Measurements from ENCODE around the gene NSUN7. TPM values are rescaled to one million over a fixed set of nuclear protein-coding genes. Genes with fewer than 3 reads are reported as not detected.

Gene NSUN7
- total RNA-seq, 2 experiments from 2014 or later, result 0.07 to 0.10 TPM

GRCh38 chr4:40739347-40739746, 10.4 kb upstream of the NSUN7 start:
- intact Hi-C loops (cut with micrococcal nuclease), result no loop called here
- Mint-ChIP-seq H3K9me3 (no peaks in the 10 kb centered on the region), H3K27ac (no peak overlapping the region), H3K4me3 (no peak overlapping the region), H3K27me3 (peaks cover 2% of the 10 kb centered on the region), H3K36me3 (no peaks in the 10 kb centered on the region), H3K4me1 (ENCODE audit: low read depth) (peaks cover 3% of the 10 kb centered on the region)
- ChIA-PET POLR2A (no interaction called here), CTCF (interaction anchor here (6.0 to 7.4 kb wide), 2 partner anchors 104 to 158 kb away, joined by 51 to 86 read pairs; no protein-coding TSS in a partner anchor)
- DNase-seq, result no peak

- H3K4me3 Mint-ChIP-seq, result no peak overlapping the region
Observed at GRCh38 chr4:40744218-40744617, 5.5 kb upstream of the NSUN7 start.

GRCh38 chr4:40745285-40745984, 4.3 kb upstream of the NSUN7 start:
- H3K9me3 Mint-ChIP-seq, result no peaks in the 10 kb centered on the region
- no peak overlapping the region for H3K27ac Mint-ChIP-seq
- POLR2A ChIA-PET, result no interaction called here
- H3K4me1 Mint-ChIP-seq (ENCODE audit: low read depth), result peaks cover 8% of the 10 kb centered on the region
- H3K36me3 Mint-ChIP-seq, result no peaks in the 10 kb centered on the region
- intact Hi-C loops (cut with micrococcal nuclease), result no loop called here
- CTCF ChIA-PET, result interaction anchor here (1.4 kb wide), 1 partner anchor 182 kb away, joined by 3 read pairs; no protein-coding TSS in a partner anchor
- no peak overlapping the region for H3K4me3 Mint-ChIP-seq
- DNase-seq, result no peak
- H3K27me3 Mint-ChIP-seq, result peaks cover 13% of the 10 kb centered on the region

More at GRCh38 chr4:40744218-40744617, 5.5 kb upstream of the NSUN7 start:
- peaks cover 11% of the 10 kb centered on the region for H3K27me3 Mint-ChIP-seq
- peaks cover 6% of the 10 kb centered on the region for H3K4me1 Mint-ChIP-seq (ENCODE audit: low read depth)
- no peaks in the 10 kb centered on the region for H3K9me3 Mint-ChIP-seq
- ChIA-PET CTCF (interaction anchor here (1.4 kb wide), 1 partner anchor 183 kb away, joined by 3 read pairs; no protein-coding TSS in a partner anchor), POLR2A (no interaction called here)
- no peak for DNase-seq
- no peak overlapping the region for H3K27ac Mint-ChIP-seq
- H3K36me3 Mint-ChIP-seq, result no peaks in the 10 kb centered on the region
- intact Hi-C loops (cut with micrococcal nuclease), result no loop called here

GRCh38 chr4:40747207-40747835, 2.4 kb upstream of the NSUN7 start:
- Mint-ChIP-seq H3K4me3 (no peak overlapping the region), H3K9me3 (no peaks in the 10 kb centered on the region), H3K4me1 (ENCODE audit: low read depth) (peaks cover 9% of the 10 kb centered on the region), H3K27me3 (peaks cover 30% of the 10 kb centered on the region), H3K27ac (no peak overlapping the region), H3K36me3 (no peaks in the 10 kb centered on the region)
- intact Hi-C loops (cut with micrococcal nuclease), result no loop called here
- ChIA-PET CTCF (no interaction called here), POLR2A (no interaction called here)
- DNase-seq, result no peak

GRCh38 chr4:40750461-40751258, 905 bp downstream of the NSUN7 start:
- ChIA-PET CTCF (interaction anchor here (0.7 to 1.1 kb wide), 2 partner anchors 25 to 93 kb away, joined by 3 to 4 read pairs; no protein-coding TSS in a partner anchor), POLR2A (no interaction called here)
- Mint-ChIP-seq H3K27me3 (peaks cover 33% of the 10 kb centered on the region), H3K9me3 (peaks cover 2% of the 10 kb centered on the region), H3K4me3 (no peak overlapping the region), H3K27ac (no peak overlapping the region), H3K4me1 (ENCODE audit: low read depth) (peaks cover 3% of the 10 kb centered on the region), H3K36me3 (no peaks in the 10 kb centered on the region)
- intact Hi-C loops (cut with micrococcal nuclease), result loop anchor here (5.0 kb wide), 1 partner anchor 147 kb away; no protein-coding TSS in a partner anchor
- no peak for DNase-seq

- CTCF ChIA-PET, result no interaction called here
- intact Hi-C loops (cut with micrococcal nuclease), result no loop called here
- no peak for DNase-seq
- Mint-ChIP-seq H3K27me3 (peaks cover 21% of the 10 kb centered on the region), H3K9me3 (peaks cover 2% of the 10 kb centered on the region), H3K4me1 (ENCODE audit: low read depth) (no peaks in the 10 kb centered on the region), H3K36me3 (no peaks in the 10 kb centered on the region), H3K4me3 (no peak overlapping the region), H3K27ac (no peak overlapping the region)
- POLR2A ChIA-PET, result no interaction called here
Observed at GRCh38 chr4:40755616-40756015, 5.9 kb downstream of the NSUN7 start.

GRCh38 chr4:40763228-40763716, 13.5 kb downstream of the NSUN7 start:
- no peak overlapping the region for H3K4me3 Mint-ChIP-seq
- ChIA-PET POLR2A (no interaction called here), CTCF (no interaction called here)
- H3K4me1 Mint-ChIP-seq (ENCODE audit: low read depth), result peaks cover 11% of the 10 kb centered on the region
- intact Hi-C loops (cut with micrococcal nuclease), result loop anchor here (1.0 to 10.0 kb wide), 7 partner anchors 41 to 452 kb away; partner anchors contain the start of gene APBB2
- DNase-seq, result peak; percentile 76
- H3K36me3 Mint-ChIP-seq, result no peaks in the 10 kb centered on the region
- peak overlapping the region; percentile 16 for H3K27ac Mint-ChIP-seq
- H3K9me3 Mint-ChIP-seq, result no peaks in the 10 kb centered on the region
- H3K27me3 Mint-ChIP-seq, result peaks cover 4% of the 10 kb centered on the region

GRCh38 chr4:40769266-40769665, 19.5 kb downstream of the NSUN7 start:
- H3K27ac Mint-ChIP-seq, result no peak overlapping the region
- intact Hi-C loops (cut with micrococcal nuclease), result loop anchor here (10.0 kb wide), 1 partner anchor 446 kb away; the partner anchor contains the start of gene APBB2
- ChIA-PET CTCF (no interaction called here), POLR2A (no interaction called here)
- no peaks in the 10 kb centered on the region for H3K36me3 Mint-ChIP-seq
- no peaks in the 10 kb centered on the region for H3K9me3 Mint-ChIP-seq
- no peaks in the 10 kb centered on the region for H3K4me1 Mint-ChIP-seq (ENCODE audit: low read depth)
- peaks cover 19% of the 10 kb centered on the region for H3K27me3 Mint-ChIP-seq
- H3K4me3 Mint-ChIP-seq, result no peak overlapping the region
- no peak for DNase-seq

GRCh38 chr4:40778090-40778489, 28.3 kb downstream of the NSUN7 start:
- CTCF ChIA-PET, result no interaction called here
- Mint-ChIP-seq H3K27ac (no peak overlapping the region), H3K27me3 (peaks cover 9% of the 10 kb centered on the region), H3K4me1 (ENCODE audit: low read depth) (no peaks in the 10 kb centered on the region), H3K9me3 (peaks cover 7% of the 10 kb centered on the region), H3K36me3 (no peaks in the 10 kb centered on the region), H3K4me3 (no peak overlapping the region)
- DNase-seq, result no peak
- POLR2A ChIA-PET, result no interaction called here
- intact Hi-C loops (cut with micrococcal nuclease), result no loop called here

GRCh38 chr4:40782876-40783275, 33.1 kb downstream of the NSUN7 start:
- POLR2A ChIA-PET, result no interaction called here
- no peak for DNase-seq
- peaks cover 2% of the 10 kb centered on the region for H3K9me3 Mint-ChIP-seq
- H3K27ac Mint-ChIP-seq, result no peak overlapping the region
- H3K36me3 Mint-ChIP-seq, result no peaks in the 10 kb centered on the region
- peaks cover 8% of the 10 kb centered on the region for H3K27me3 Mint-ChIP-seq
- no peaks in the 10 kb centered on the region for H3K4me1 Mint-ChIP-seq (ENCODE audit: low read depth)
- CTCF ChIA-PET, result no interaction called here
- intact Hi-C loops (cut with micrococcal nuclease), result no loop called here
- H3K4me3 Mint-ChIP-seq, result no peak overlapping the region

- Mint-ChIP-seq H3K27me3 (peaks cover 9% of the 10 kb centered on the region), H3K27ac (no peak overlapping the region), H3K4me1 (ENCODE audit: low read depth) (no peaks in the 10 kb centered on the region), H3K9me3 (no peaks in the 10 kb centered on the region), H3K4me3 (no peak overlapping the region), H3K36me3 (no peaks in the 10 kb centered on the region)
- no peak for DNase-seq
- CTCF ChIA-PET, result no interaction called here
- POLR2A ChIA-PET, result no interaction called here
- intact Hi-C loops (cut with micrococcal nuclease), result no loop called here
Observed at GRCh38 chr4:40785727-40786126, 36.0 kb downstream of the NSUN7 start.

GRCh38 chr4:40788331-40788730, 38.6 kb downstream of the NSUN7 start:
- H3K36me3 Mint-ChIP-seq, result no peaks in the 10 kb centered on the region
- peaks cover 9% of the 10 kb centered on the region for H3K27me3 Mint-ChIP-seq
- H3K27ac Mint-ChIP-seq, result no peak overlapping the region
- H3K4me1 Mint-ChIP-seq (ENCODE audit: low read depth), result no peaks in the 10 kb centered on the region
- no peak for DNase-seq
- no peak overlapping the region for H3K4me3 Mint-ChIP-seq
- POLR2A ChIA-PET, result interaction anchor here (0.7 kb wide), 1 partner anchor 177 kb away, joined by 3 read pairs; no protein-coding TSS in a partner anchor
- H3K9me3 Mint-ChIP-seq, result no peaks in the 10 kb centered on the region
- CTCF ChIA-PET, result no interaction called here
- intact Hi-C loops (cut with micrococcal nuclease), result no loop called here
